NCI-H1417 (cell line): ENCODE measurements around the gene RPS18.

Experiments
- DNase-seq, 3 experiments: peaks; one replicate each; lab custom pipeline; 2025; lab: John Stamatoyannopoulos, UW

Gene RPS18

DNA sequence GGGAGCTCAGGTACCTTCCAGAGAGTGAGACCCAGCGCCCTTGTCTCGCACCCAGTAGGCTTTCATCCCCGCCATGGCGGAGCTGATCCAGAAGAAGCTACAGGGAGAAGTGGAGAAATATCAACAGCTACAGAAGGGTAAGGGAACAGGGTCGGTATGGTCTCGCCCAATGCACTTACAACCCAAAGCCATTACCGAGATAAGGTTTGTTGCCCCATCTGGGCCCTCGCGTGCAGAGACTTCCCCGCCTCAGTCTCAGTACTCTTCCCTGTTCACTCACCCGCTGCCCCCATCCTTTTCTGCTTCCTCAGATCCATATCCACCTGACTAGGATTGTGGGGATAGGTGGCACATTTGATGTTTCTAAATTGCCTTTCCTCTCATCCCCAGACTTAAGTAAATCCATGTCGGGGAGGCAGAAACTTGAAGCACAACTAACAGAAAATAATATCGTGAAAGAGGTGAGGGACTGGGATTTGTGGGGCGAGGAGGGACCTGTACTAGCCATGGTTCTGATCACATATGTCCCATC, 18.0 kb downstream of the RPS18 start:
- no peak for DNase-seq

DNA sequence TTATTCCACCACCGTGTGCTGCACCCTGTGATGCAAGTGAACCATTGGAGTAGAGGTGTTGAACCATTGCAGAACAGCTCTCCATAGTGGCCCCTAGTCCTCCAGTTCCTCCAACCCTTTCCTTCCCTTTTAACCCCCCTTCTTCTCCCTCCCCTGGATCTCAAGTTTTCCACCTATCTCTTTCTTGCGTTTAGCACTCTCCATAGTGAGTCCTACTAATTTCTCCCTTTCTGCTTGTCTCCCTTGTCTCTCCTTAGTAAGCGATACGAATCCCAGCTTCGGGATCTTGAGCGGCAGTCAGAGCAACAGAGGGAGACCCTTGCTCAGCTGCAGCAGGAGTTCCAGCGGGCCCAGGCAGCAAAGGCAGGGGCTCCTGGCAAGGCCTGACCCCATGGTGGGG, 18.6 kb downstream of the RPS18 start:
- DNase-seq, result no peak

DNA sequence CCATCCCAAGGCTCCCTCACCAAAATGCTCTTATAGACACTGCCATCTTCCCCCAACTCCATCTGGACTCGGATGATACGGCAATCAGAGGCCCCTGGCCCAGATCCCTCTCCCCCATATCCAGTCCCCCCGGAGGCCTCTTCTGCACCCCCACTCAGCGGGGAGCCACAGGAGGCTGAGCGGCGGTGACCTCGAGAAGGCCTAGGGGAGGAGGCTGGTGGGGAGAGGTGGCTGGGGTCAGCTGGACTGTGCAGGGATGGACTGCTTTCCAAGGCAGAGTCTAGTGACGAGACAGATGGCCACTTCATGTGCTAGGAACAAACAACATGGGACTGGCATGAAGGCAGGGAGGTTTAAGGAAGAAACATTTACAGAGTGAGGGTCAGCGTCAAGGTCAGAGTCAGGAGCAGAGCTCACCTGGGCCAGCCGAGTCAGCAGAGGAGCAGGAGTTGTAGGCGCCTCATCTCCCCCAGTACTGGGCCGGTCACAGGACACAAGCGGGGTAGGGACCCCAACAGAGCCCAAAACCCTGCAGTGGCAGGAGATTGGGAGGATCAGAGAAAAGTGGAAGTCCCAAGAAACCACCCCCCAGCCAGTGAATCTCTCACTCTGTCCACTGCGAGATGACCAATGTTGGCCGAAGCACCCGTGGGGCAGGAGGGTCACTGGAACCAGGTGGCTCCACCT, 21.3 kb downstream of the RPS18 start:
- no peak for DNase-seq

DNA sequence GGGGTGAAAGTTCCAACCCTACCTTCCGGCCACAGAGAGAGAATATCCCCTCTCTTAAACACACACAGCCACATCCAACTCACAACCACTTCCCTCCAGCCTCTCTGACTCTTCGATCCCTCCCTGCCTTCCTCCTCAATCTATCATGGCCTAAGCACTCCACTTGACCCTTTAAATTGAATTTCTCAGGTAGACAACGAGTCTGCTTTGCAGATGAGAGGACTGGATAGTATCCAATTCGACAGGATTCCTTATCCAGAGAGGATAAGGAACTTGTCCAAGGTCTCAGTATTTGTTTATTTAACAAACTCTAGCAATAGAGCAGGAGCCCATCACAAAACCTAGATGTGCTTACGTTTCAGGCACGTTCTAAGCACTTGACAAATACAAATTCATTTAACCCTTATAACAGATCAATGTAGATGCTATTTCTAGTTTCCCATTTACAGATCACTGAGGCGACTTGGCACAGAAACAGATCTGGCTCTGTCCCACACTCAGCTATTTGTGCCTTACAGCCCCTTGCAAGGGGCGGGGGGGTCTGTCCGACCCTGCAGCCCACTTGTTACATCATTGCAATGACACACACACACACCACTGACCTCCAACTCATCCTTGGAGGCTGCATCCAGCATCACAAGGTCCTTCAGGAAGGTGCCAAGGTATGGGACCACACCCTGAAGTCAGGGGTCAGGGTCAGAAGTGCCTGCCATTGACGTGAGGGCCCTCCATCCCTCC, 22.4 kb downstream of the RPS18 start:
- no peak for DNase-seq

DNA sequence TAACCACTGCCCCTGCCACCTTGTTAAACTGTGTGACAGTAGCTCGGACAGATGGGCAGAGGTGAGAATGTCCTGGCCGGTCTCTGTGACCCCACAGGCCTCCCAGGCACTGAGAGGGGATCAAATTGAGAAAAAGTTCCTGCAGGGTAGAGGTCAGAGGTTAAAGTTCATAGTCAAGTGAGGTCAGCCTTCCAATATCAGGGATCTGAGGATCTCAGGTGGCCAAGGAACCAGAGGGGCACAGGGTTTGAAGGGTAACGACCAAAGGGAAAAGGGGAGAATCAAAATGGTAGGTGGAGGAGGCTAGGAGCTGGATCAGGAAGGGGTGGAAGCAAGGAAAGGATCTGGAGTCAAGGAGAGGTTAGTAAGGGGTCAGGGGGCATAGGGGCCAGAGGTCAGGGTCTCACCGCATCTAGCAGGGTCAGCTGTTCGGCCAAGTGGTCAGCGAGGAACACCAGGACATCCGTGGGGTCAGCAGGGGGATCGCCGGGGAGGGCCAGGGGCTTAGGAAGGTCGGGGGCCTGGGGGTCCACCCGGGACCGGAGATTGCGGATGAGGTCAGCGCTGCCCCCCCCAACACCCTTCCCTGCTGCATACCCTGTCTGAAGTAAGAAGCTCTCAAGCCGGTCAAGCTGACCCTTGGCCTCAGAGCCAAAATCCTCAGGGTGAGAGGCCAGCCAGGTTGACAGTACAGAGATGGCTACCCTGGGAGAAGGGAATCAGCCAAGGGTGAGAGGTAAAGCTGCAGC, 23.9 kb downstream of the RPS18 start:
- DNase-seq, result no peak

DNA sequence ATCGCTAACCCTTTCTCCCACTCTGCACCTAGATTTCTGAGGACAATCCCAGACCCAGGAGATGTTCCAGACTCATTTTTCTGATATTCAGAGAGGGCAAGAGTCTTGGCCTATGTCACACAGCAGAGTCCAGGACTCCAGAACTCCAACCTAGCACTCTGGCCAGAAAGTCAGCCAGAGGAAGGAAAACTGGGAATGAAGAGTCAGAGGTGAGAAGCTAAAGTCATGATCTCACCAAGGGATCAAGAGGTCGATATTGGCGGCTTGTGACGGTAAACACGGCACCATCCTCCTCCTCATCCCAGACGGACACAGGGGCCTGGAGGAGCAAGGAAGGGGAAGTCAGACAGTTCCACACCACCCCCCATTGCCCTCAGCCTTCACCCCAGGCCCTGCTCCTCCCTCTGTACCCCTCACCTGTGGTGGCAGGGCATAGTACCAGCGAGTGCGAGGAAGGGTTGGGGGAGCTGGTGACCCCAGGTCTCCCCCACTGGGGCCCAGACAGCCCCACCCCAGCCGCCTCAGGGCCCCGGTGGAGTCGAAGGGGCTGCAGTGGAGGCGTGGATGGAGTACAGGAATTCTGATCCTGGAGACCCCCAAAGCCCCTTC, 25.0 kb downstream of the RPS18 start:
- DNase-seq, result no peak

DNA sequence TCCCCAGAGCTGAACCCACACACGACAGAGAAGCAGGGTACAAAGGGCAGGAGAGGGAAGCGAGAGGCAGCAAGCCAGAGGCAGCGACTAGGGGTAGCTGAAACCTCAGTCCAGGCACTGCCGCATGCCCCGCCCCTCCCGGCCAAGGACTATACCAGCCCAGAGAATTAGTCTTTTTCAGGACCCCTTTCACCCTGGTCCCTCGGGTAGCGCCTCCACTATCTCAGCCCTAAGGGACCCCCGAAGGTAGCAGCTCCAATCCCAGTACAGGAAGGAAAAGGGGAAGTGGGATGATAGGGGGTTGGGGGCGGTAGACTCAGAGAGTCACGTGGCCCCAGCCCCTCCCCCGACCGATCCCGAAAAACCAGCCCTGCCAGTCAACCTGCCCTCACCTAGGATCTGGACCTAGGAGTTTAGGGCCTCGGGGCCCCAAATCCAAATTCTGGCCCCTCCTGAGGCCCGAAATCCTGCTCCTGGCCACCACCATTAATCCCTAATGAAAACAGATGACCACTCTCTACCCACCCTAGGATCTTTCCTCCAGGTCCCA, 25.6 kb downstream of the RPS18 start:
- no peak for DNase-seq

DNA sequence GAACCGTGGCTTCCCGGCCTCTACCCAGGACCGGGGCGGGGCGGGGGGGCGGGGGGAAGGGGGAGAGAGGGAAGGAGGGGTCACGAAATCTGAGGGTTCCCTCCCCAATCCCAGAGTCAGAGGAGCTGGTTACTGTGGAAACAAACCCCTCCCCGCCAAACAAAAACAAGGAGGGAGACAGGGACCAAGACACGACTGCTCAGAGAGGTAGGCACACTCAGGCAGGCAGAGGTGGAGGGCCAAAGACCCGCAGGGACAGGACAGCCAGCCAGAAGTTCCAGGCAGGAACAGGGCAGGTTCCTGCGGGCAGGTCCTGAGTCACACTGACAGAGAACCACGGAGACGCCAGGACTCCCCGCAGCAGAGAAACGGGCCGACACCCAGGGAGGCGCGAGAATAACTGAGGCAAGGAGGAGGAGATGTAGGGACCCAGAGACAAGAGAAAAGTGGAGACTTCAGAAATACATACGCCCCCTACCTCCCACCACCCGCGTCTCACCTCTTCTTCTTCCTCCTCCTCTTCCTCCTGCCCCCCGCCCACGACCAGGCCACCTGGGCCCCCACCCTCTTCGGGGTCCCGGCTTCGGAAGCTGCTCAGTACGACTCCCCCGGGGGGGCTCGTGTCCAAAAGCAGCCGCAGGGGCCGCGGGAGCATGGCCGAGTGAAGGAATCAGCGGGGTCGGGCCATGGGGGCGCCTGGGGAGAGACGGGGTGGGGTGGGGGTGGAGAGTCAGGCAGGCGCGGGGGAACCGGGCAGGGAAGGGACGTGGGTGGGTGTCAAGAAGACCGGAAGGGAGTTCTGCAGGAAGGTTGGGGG, 26.3 kb downstream of the RPS18 start:
- peak in 2 of 3 experiments; percentile 26 to 54 for DNase-seq

DNA sequence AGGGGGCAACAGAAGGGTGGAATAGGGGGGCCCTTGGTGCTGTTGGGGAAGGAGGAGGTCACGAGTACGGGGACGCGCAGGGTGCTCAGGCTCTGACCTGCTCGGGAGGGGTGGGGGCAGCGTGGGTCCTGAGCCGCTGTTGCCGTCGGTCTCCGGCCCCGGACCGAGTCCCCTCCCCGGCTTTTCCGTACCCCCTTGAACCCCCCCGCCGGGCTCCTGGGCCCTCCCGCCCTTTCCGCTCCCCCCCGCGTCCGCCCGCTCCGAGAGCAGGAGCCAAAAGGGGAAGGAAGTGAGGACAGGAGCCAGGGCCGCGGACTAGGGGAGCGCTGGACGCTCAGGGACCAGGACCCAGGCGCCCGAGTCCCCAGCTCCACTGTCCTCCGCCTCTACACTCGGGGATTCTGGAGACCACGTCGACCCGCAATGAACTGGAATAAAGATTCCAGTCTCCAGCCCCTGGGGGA, 26.9 kb downstream of the RPS18 start, which contains the start of gene RGL2:
RGL2 (minus strand) TSS at position 170 of the 464 bp plus-strand sequence. CDS start 332 bp downstream, outside the sequence.
- peak in 2 of 3 experiments; percentile 82 to 83 for DNase-seq

DNA sequence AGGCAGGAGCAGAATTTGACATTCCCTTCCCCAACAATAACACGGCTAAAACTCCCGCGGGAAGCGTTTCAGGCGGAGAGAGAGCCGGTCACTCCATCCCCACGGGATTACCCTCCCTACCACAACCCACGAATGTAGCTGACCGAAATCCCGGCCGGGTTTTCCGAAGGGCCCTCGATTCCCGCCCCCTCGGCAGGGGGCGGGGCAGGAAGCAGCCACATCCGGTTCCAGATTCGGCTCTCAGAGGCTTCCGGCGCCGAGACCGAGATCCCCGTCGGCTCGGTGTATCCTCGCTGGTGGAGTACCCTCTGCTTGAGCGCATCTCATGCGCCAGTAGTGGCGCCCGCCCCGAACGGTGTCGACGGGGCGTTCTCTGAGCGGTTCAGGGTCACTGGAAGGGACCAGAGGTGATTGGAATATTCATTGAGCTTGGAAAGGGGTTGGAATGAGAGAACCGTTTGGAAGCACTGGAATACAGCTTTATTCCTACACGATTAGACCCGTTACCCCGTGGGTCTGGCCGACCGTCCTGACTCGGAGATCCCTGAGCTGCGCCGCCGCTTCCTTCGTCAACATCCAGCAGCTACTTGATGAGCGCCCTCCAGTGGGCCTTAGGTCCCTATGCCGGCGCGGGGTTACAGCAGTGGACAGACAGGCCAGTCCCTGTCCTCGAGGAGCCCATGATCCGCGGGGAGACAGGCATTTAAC, 27.5 kb downstream of the RPS18 start:
- peak; percentile 92 to 93 (median 93) for DNase-seq

DNA sequence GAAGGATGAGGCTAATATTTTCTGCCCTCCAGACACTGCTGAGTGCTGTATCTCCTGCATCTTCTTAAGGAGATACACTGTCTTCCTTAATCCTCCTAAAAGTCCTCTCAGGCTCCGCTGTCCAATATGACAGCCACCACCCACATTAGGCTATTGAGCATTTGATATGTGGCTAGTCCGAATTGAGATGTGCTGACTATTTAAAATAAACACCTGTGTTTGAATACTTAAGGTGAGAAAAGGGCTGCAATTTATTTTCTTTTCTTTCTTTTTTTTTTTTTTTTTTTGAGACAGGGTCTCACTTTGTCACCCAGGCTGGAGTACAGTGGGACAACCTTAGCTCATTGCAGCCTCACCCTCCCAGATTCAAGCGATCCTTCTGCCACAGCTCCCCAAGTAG, 30.0 kb downstream of the RPS18 start:
- DNase-seq, result no peak

DNA sequence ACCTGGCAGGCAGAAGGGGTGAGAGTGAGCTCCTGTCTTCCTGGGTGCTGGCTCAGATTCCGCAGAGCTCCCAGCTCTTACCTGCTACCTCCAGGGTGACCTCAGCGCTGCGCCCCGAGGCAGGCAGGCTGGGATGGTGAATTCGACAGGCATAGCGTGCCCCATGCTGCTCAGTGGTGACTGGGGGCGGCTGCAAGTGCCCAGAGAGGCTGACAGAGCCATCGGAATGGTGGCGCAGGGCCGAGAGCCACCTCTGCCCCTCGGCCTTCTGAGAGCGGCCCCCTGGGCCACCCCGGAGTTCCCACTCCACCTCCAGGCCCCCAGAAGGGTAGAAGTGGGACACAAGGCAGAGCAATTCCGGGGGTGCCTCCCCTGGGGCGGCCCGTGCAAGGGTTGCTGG, 32.3 kb downstream of the RPS18 start:
- DNase-seq, result no peak

DNA sequence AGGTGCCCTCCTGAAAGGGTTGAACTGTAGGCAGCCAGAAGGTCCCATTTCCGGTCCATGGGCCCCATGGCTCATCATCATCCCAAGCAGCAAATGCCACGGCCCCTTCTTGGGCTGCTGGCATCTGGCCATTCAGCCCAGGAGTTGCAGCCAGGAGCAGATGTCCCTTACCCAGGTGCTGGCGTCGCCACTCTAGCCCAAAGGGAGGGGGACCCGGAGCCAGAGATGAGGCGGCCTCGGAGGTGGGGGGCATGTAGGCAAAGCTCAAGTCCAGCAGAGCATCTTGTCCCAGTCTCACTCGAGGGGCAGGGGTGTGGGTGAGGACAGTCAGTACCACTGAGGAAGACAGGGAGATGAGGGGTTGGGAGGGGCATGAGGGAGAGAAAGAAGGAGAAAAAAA, 33.2 kb downstream of the RPS18 start:
- DNase-seq, result no peak

DNA sequence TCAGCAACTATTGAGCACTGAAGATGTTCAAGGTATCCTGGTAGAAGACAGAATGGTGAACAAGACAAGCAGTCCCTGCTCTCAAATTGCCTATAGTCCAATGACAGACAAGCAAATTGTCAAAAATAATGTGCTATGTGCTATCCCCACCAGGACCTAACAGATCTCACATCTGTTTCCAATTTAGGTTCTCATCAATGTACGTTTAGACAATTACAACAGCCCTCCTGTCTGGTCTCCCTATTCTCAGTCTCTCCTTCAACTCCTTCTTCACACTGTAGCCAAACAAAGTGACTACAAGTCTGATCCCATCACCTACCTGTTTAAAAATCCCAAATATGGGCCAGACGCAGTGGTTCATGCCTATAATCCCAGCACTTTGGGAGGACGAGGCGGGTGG, 34.5 kb downstream of the RPS18 start:
- DNase-seq, result no peak

DNA sequence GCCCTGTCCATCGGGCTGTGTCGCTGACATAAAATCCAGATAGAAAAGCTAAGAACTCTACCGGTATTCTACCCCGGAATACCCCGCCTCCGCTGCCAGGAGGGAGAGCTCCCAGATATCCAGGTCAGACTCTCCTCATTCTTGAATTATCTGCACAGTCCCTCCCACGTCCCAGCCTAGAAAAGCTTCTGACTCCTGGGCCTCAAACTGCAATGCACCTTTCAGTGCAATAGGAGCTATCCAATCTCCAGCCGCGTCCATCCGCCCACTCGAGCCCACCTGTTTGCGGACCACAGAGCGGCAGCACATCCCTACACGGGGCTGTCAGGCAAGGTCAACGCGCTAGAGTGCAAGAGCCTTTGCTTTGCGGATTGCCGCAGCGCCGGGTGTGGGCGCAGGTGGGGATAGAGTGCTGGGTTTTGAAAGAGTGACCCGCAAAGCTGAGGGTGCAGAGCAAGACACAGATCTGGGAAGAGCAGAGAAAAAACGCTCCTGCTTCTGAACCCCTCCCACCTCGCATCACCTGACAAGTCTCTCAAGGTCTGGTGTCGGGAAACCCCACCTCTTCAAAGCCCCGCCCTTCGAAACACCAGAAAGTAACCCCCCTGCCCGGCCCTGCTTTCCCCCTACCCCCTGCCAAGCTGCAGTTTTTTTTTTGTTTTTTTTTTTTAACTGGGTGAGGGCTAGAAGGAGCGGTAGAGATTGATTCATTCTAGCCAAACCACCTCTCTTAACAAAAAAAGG, 40.7 kb downstream of the RPS18 start:
- peak; percentile 78 to 92 (median 88) for DNase-seq

DNA sequence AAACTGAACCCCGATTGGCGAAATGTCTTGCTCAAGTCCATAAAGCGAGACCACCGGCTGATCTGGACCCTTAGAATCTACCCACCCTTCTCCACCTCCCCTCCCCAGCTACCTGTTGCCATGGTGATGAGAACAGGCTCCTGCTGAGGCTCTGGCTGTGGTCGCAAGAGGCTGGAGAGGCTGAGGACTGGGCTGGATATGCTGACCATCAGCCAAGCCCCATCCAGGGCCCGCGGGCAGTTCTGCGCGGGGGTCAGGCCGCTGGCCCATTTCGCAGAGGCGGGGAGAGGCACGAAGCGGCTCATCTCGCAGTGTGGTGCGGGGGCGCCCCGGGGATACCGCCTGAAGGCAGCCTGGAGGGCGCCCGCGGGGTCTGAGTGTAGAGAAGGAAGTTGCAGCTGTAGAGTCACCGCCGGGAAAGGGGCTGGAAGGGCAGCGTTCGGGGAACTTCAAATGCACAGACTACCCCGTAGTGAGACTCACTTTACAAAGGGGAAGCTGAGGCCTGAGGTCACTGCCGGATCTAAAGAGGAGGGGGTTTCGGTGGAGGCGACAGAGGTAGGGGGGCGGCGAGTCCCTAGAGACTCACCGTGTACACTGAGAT, 41.3 kb downstream of the RPS18 start:
- peak in 2 of 3 experiments; percentile 72 to 90 for DNase-seq

DNA sequence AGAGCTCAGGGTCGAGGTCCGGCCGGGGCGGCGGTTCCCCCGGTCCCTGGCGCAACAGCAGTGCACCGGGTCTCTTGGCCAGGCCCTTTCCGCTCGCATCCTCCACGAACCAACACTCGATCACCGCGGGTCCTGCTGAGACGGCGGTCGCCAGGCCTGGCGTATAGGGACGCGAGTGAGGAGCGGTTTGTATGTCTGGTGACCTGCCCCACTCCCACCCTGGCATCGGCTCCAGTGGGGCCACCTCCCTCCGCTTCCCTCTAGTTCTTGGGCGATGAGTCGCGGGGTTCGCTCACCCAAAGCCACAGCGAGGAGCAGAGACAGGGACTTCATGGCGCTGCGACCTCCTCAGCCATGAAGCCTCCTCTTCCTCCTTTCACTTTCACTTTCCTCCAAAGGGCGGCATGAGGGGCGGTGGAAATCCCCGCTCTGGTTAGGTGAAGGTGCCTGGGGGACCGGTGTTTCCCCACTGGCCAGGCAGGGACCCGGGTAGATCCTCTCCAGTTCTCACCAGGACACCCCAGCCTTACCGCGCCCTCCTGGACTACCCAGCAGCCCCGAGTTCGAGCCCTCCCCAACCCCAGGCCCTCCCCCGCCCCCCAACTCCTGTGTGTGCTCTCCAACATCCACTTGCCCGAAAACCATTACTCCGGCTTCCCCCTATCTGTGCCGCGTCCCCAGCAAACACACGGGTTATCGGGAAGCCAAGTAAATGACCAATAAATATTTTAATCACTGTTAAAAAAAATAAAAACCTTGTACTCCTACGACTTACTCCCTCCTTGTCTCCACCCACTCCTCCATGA, 42.0 kb downstream of the RPS18 start, which contains the start of gene TAPBP:
TAPBP (minus strand) TSS at position 370 of the 806 bp plus-strand sequence; CDS start at position 333, 37 bp downstream.
- peak; percentile 39 to 78 (median 77) for DNase-seq

DNA sequence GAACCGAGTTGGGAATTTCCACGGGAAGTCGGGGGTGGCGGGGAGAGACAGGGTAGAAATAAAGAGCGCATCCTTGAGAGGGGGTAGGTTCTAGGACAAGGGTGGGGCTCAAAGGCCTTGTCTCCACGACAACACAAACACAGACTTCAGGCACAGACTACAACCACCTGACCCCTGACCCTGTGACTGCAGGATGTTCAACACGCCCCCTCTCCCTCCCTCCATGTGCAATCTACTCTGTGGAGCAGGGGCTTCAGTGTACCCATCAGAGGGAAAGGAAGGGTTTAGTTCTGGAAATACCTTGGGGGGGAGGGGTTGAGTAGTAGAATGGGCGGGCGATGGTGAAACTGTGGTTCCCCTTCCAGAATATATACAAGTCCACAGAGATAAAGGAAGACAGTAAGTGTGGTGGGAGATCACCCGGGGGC, 42.7 kb downstream of the RPS18 start:
- DNase-seq, result peak; percentile 31 to 64 (median 41)
